HepG2 (cell line): Measurements from ENCODE around the gene ETFDH. TPM values are rescaled to one million over a fixed set of nuclear protein-coding genes. Genes with fewer than 3 reads are reported as not detected.

Source experiments
- AFF4 ChIP-seq: sonication (generic); formaldehyde crosslinking; IDR thresholded peaks from 2 replicates; pipeline ENCODE4 v1.4.0; 2020; ENCODE audit warnings: missing genetic modification reagents
- MATR3 ChIP-seq: sonication (generic); formaldehyde crosslinking; IDR thresholded peaks from 2 replicates; pipeline ENCODE4 v1.4.0; 2020; ENCODE audit warnings: missing genetic modification reagents
- MTA1 ChIP-seq: sonication (generic); formaldehyde crosslinking; IDR thresholded peaks from 2 replicates; pipeline ENCODE4 v1.4.0; 2020; ENCODE audit warnings: missing genetic modification reagents, mild to moderate bottlenecking, borderline replicate concordance
- POLR2A ChIP-seq, 2 experiments: IDR thresholded peaks; 2 replicates each; pipeline ENCODE4 v1.6.1; 2011; ENCODE audit warnings: low read depth in 2 of 2, low read length in 2 of 2, mild to moderate bottlenecking in 1 of 2, moderate library complexity in 1 of 2; ENCODE audit not compliant: insufficient read depth in 1 of 2
- POLR2G ChIP-seq: fragments of 200-400 bp; formaldehyde crosslinking; IDR thresholded peaks from 2 replicates; pipeline ENCODE4 v1.6.1; 2018; ENCODE audit warnings: mild to moderate bottlenecking, low read depth, low read length, moderate library complexity
- SIN3A ChIP-seq: IDR thresholded peaks from 2 replicates; pipeline ENCODE4 v1.6.1; 2011; ENCODE audit warnings: low read depth, mild to moderate bottlenecking, control low read depth, low read length, borderline replicate concordance
- SIN3B ChIP-seq: fragments of 150-350 bp; IDR thresholded peaks from 2 replicates; pipeline ENCODE4 v1.6.1; 2014; ENCODE audit warnings: low read length
- SMC3 ChIP-seq: IDR thresholded peaks from 2 replicates; pipeline ENCODE4 v1.6.1; 2011; ENCODE audit warnings: low read length, improper control_type of control experiment
- U2AF1 ChIP-seq: fragments of 200-400 bp; formaldehyde crosslinking; optimal IDR thresholded peaks from 2 replicates; pipeline ENCODE3; 2017; ENCODE audit warnings: mild to moderate bottlenecking, low read depth, low read length
- U2AF2 ChIP-seq: fragments of 200-400 bp; formaldehyde crosslinking; IDR thresholded peaks from 2 replicates; pipeline ENCODE4 v1.6.1; 2017; ENCODE audit warnings: low read depth, mild to moderate bottlenecking, low read length
- ZMYM3 ChIP-seq: sonication (generic); formaldehyde crosslinking; IDR thresholded peaks from 2 replicates; pipeline ENCODE4 v1.5.1; 2020; ENCODE audit warnings: mild to moderate bottlenecking, missing genetic modification reagents
- ZNF343 ChIP-seq: sonication (generic); formaldehyde crosslinking; IDR thresholded peaks from 2 replicates; pipeline ENCODE4 v1.4.0; 2020; ENCODE audit warnings: mild to moderate bottlenecking, missing genetic modification reagents
- ZNF496 ChIP-seq: sonication (generic); formaldehyde crosslinking; IDR thresholded peaks from 2 replicates; pipeline ENCODE4 v1.8.1; 2023; ENCODE audit warnings: mild to moderate bottlenecking, moderate library complexity, missing genetic modification reagents; ENCODE audit not compliant: insufficient replicate concordance
- ZNF574 ChIP-seq: sonication (generic); formaldehyde crosslinking; IDR thresholded peaks from 2 replicates; pipeline ENCODE4 v1.4.0; 2020; ENCODE audit warnings: missing genetic modification reagents
- ZNF704 ChIP-seq: sonication (generic); formaldehyde crosslinking; IDR thresholded peaks from 2 replicates; pipeline ENCODE4 v1.8.1; 2023; ENCODE audit warnings: mild to moderate bottlenecking, inconsistent platforms, moderate library complexity, missing genetic modification reagents, borderline replicate concordance
- ZNF883 ChIP-seq: sonication (generic); formaldehyde crosslinking; IDR thresholded peaks from 2 replicates; pipeline ENCODE4 v1.5.1; 2020; ENCODE audit warnings: mild to moderate bottlenecking, missing genetic modification reagents; ENCODE audit errors: not compliant biosample characterization
- ZSCAN30 ChIP-seq: sonication (generic); formaldehyde crosslinking; IDR thresholded peaks from 2 replicates; pipeline ENCODE4 v1.5.0; 2020; ENCODE audit warnings: mild to moderate bottlenecking, missing genetic modification reagents
- polyA plus RNA-seq, 8 experiments: library from polyadenylated mRNA; depleted of rRNA in 3 of 8; stranded (reverse) in 7 of 8; unstranded in 1 of 8; fragments of >200 nt; fragmentation: Illumina TruSeq in 4 of 8; extraction: Trizol in 4 of 8; gene quantifications; 2 replicates each; pipeline versions ENCODE4 v1.2.1 to v1.2.3, GENCODE V29; 2011 to 2016; ENCODE audit warnings: low read depth in 4 of 8, missing spikeins in 1 of 8, mixed read lengths in 1 of 8; ENCODE audit not compliant: insufficient read depth in 1 of 8
- total RNA-seq, 5 experiments: library from RNA; depleted of rRNA; stranded (reverse); fragments of >200 nt; fragmentation: Illumina TruSeq; extraction: Trizol; gene quantifications; 2 replicates each; pipeline ENCODE4 v1.2.3, GENCODE V29; 2016; ENCODE audit warnings: low read depth in 1 of 5
- TF ChIP-seq, protein P1 (sequence below): sonication (generic); formaldehyde crosslinking; IDR thresholded peaks from 2 replicates; pipeline ENCODE4 v1.5.1; 2020; ENCODE audit warnings: mild to moderate bottlenecking, missing genetic modification reagents, moderate library complexity
- TF ChIP-seq, protein P2 (sequence below): sonication (generic); formaldehyde crosslinking; conservative IDR thresholded peaks from 2 replicates; pipeline ENCODE4 v1.4.0; 2020; ENCODE audit warnings: missing genetic modification reagents

The ETFDH gene
- total and polyA plus RNA-seq, 2 of the 13 experiments (the other 11 are each of a cell fraction or from before 2014, with no cell fraction given) = 14.7 to 17.8 TPM

DNA sequence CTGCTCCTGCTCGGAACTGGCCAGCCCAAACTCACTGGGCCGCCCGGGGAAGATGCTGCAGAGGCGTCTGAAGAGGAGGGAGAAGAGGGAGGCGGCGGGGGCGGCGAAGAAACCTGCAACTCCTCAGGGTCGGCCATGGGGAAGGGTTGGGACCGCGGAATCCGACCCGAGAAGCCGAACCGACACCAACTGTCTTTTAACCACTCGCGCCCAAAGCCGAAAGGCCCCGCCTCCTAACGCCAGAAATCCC is 506 bp upstream of the ETFDH start, which contains the start of gene C4orf46 (continued):
- TF ChIP-seq, protein P1, sequence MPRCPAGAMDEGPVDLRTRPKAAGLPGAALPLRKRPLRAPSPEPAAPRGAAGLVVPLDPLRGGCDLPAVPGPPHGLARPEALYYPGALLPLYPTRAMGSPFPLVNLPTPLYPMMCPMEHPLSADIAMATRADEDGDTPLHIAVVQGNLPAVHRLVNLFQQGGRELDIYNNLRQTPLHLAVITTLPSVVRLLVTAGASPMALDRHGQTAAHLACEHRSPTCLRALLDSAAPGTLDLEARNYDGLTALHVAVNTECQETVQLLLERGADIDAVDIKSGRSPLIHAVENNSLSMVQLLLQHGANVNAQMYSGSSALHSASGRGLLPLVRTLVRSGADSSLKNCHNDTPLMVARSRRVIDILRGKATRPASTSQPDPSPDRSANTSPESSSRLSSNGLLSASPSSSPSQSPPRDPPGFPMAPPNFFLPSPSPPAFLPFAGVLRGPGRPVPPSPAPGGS = no peak; the same call in 1 of the 2 replicates
- TF ChIP-seq POLR2A (IDR thresholded peaks at IDR 0.05; ENCODE audit: insufficient read depth in 1 of 2, low read depth in 2 of 2, low read length in 2 of 2) (peak; percentile 47 to 55; a peak in 3 of 4 replicates), U2AF1 (no peak), MTA1 (no peak), MATR3 (no peak), ZNF496 (CRISPR knock-in tag) (no peak), SIN3B (peak; percentile 73; the same call in 1 of the 2 replicates), ZNF343 (CRISPR knock-in tag) (peak; percentile 54; the same call in 1 of the 2 replicates), POLR2G (no peak; the same call in 1 of the 2 replicates), ZNF704 (CRISPR knock-in tag) (0 out of 2 replicates have a peak, but pooled peaks have one; percentile 60), ZMYM3 (CRISPR knock-in tag) (no peak), ZNF883 (CRISPR knock-in tag) (no peak), U2AF2 (0 out of 2 replicates have a peak, but pooled peaks have one; percentile 4), ZSCAN30 (no peak), SMC3 (no peak), ZNF574 (CRISPR knock-in tag) (no peak), SIN3A (peak; percentile 95; the same call in 1 of the 2 replicates), AFF4 (CRISPR knock-in tag) (no peak)
- TF ChIP-seq, protein P2, sequence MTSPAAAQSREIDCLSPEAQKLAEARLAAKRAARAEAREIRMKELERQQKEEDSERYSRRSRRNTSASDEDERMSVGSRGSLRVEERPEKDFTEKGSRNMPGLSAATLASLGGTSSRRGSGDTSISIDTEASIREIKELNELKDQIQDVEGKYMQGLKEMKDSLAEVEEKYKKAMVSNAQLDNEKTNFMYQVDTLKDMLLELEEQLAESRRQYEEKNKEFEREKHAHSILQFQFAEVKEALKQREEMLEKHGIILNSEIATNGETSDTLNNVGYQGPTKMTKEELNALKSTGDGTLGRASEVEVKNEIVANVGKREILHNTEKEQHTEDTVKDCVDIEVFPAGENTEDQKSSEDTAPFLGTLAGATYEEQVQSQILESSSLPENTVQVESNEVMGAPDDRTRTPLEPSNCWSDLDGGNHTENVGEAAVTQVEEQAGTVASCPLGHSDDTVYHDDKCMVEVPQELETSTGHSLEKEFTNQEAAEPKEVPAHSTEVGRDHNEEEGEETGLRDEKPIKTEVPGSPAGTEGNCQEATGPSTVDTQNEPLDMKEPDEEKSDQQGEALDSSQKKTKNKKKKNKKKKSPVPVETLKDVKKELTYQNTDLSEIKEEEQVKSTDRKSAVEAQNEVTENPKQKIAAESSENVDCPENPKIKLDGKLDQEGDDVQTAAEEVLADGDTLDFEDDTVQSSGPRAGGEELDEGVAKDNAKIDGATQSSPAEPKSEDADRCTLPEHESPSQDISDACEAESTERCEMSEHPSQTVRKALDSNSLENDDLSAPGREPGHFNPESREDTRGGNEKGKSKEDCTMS (CRISPR knock-in tag) = no peak
